Activated B cell treated with CpG ODN at 0.5 μM for 24 hours (primary cell): Measurements from ENCODE around the gene CAPN15. TPM values are rescaled to one million over a fixed set of nuclear protein-coding genes. Genes with fewer than 3 reads are reported as not detected.

Source experiments
- ATAC-seq: fragments of 200-7000 bp; cut with Tn5 transposase; one replicate; pipeline ENCODE4 v1.10.0; 2021; ENCODE audit warnings: low read depth, mild to moderate bottlenecking, moderate library complexity
- CTCF ChIA-PET: fragments of 350-600 bp; sonication (Branson Sonifier 250); formaldehyde crosslinking; loops from one replicate; lab custom pipeline; 2021; ENCODE audit warnings: antibody characterized with exemption; lab: Charles Lee
- POLR2A ChIA-PET: fragments of 350-600 bp; sonication (Branson Sonifier 250); formaldehyde crosslinking; loops from one replicate; lab custom pipeline; 2021; ENCODE audit warnings: antibody characterized with exemption; lab: Charles Lee
- DNase-seq: peaks from one replicate; pipeline ENCODE4 v3.0.0; 2022
- H3K27ac Mint-ChIP-seq: one replicate; pipeline ENCODE4 v1.8.0; 2020; ENCODE audit warnings: mixed read lengths
- H3K27me3 Mint-ChIP-seq: one replicate; pipeline ENCODE4 v1.8.0; 2021; ENCODE audit warnings: mixed read lengths
- H3K36me3 Mint-ChIP-seq: one replicate; pipeline ENCODE4 v1.8.0; 2021; ENCODE audit warnings: low read depth, mixed read lengths
- H3K4me1 Mint-ChIP-seq: one replicate; pipeline ENCODE4 v1.8.0; 2021; ENCODE audit warnings: mixed read lengths
- H3K4me3 Mint-ChIP-seq: one replicate; pipeline ENCODE4 v1.8.0; 2020; ENCODE audit warnings: mild to moderate bottlenecking, mixed read lengths
- H3K9me3 Mint-ChIP-seq: one replicate; pipeline ENCODE4 v1.8.0; 2020; ENCODE audit warnings: mixed read lengths
- intact Hi-C: fragments of 100-400 bp; cut with micrococcal nuclease; formaldehyde crosslinking; loops from one replicate; pipeline ENCODE4 v1.15.1; 2024
- total RNA-seq: library from RNA; stranded (reverse); gene quantifications from 2 replicates; pipeline ENCODE4 v1.2.3, GENCODE V29; 2022
- TF ChIP-seq, protein P1 (sequence below): fragments of 200-600 bp; IDR thresholded peaks from one replicate; pipeline ENCODE4 v1.8.0; 2022; ENCODE audit warnings: antibody characterized with exemption, mild to moderate bottlenecking

CAPN15 gene
- total RNA-seq, 1 donor from 2014 or later: 95.1 TPM

DNA sequence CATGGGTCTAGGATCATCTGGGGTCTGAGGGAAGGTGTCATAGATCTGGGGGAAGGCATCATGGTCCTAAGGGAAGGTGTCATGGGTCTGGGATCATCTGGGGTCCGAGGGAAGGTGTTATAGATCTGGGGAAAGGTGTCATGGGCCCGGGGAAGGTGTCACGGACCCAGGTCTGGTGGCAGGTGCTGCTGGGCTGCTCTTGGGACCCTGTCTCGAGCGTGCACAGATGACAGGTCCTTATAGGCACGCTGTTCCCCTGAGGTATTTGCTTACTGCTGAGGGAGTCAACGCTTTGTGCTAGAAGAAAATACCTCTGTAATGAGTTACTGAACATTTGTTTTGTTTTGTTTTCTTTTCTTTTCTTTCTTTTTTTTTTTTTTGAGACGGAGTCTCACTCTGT lies 63.7 kb downstream of the CAPN15 start:
- Mint-ChIP-seq H3K27me3 (no peaks in the 10 kb centered on the region), H3K9me3 (no peaks in the 10 kb centered on the region), H3K4me1 (peaks cover 42% of the 10 kb centered on the region), H3K4me3 (peak overlapping the region; percentile 80), H3K27ac (no peak overlapping the region), H3K36me3 (peaks cover 9% of the 10 kb centered on the region)
- CTCF ChIA-PET: no interaction called here
- ATAC-seq (no peak), DNase-seq (no peak)
- POLR2A ChIA-PET: no interaction called here
- intact Hi-C loops: no loop called here
- TF ChIP-seq, protein P1, sequence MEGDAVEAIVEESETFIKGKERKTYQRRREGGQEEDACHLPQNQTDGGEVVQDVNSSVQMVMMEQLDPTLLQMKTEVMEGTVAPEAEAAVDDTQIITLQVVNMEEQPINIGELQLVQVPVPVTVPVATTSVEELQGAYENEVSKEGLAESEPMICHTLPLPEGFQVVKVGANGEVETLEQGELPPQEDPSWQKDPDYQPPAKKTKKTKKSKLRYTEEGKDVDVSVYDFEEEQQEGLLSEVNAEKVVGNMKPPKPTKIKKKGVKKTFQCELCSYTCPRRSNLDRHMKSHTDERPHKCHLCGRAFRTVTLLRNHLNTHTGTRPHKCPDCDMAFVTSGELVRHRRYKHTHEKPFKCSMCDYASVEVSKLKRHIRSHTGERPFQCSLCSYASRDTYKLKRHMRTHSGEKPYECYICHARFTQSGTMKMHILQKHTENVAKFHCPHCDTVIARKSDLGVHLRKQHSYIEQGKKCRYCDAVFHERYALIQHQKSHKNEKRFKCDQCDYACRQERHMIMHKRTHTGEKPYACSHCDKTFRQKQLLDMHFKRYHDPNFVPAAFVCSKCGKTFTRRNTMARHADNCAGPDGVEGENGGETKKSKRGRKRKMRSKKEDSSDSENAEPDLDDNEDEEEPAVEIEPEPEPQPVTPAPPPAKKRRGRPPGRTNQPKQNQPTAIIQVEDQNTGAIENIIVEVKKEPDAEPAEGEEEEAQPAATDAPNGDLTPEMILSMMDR: no peak

- Mint-ChIP-seq H3K4me1 (peaks cover 42% of the 10 kb centered on the region), H3K27me3 (no peaks in the 10 kb centered on the region), H3K9me3 (no peaks in the 10 kb centered on the region), H3K36me3 (peaks cover 16% of the 10 kb centered on the region), H3K4me3 (no peak overlapping the region), H3K27ac (no peak overlapping the region)
- POLR2A ChIA-PET: interaction anchor here (1.1 kb wide), 1 partner anchor 44 kb away, joined by 3 read pairs; the partner anchor contains the start of gene METTL26
- TF ChIP-seq, protein P1: no peak
- intact Hi-C loops: no loop called here
- CTCF ChIA-PET: no interaction called here
- DNase-seq (no peak), ATAC-seq (no peak)
These were observed 64.5 kb downstream of the CAPN15 start for GRCh38 chr16:591892-592517.

DNA sequence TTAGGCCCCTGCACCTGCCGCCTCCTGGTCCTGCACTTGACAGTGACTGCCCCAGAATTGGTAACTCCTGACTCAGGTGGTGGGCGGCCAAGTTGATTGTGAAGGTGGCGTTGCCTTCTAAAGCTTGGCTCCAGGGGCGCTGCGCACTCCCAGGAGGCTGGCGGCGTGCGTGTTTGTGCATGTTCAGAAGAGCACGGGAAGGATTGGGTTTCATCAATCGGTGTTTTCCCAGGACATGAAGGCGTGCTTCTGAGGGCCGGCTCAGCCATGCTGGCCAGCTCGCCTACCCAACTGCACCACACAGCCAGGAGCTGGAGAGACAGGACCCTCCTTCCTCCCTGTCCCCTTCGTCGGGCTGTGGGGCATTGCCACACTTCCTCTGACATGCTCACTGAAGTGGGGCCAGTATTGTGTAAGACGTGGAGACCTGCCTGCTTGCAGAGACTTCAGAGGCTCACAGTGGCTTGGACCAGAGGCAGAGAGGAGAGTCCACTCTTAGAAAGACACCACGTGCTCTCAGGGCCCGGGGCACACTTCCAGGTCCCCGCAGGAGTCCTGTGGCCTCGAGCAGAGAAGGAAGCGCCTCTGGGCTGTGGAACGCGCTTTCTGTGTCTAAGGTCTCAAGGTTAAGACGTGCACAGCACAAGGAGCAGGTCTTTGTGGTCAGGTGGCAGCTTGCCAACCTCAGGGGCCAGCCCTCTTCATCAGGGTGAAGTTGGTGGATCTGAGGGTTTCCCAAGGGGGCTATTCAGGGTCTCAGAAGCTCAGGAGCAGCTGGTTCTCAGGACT lies 65.2 kb downstream of the CAPN15 start:
- ATAC-seq: no peak
- CTCF ChIA-PET: interaction anchor here (0.8 kb wide), 1 partner anchor 56 kb away, joined by 4 read pairs; the partner anchor contains the start of gene WDR90
- POLR2A ChIA-PET: interaction anchor here (1.1 kb wide), 1 partner anchor 44 kb away, joined by 3 read pairs; the partner anchor contains the start of gene METTL26

DNA sequence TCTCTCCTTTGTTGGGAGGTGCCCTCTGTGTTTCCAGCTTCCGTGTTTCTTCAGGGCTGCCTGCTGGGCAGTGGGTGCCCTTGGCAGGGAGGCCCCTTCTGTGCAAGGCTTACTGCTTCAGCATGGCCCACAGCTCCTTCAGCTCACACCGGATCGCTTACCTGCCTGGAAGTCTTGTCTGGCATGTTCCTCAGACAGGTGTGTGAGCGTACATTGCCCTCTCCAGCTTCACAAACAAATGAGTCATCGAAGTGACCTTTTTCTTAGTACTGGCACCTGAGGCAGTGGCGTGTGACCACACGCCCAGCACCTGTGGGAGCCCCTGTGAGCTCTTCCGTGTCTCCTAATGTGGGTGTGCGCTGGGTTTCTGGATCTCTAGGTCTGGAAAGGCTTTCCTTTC lies 65.9 kb downstream of the CAPN15 start:
- intact Hi-C loops: no loop called here
- ATAC-seq: no peak
- TF ChIP-seq, protein P1: no peak
- POLR2A ChIA-PET: interaction anchor here (1.1 kb wide), 1 partner anchor 43 kb away, joined by 3 read pairs; the partner anchor contains the start of gene METTL26
- Mint-ChIP-seq H3K27me3 (no peaks in the 10 kb centered on the region), H3K27ac (no peak overlapping the region), H3K9me3 (no peaks in the 10 kb centered on the region), H3K36me3 (peaks cover 17% of the 10 kb centered on the region), H3K4me3 (peak overlapping the region; percentile 20), H3K4me1 (peaks cover 30% of the 10 kb centered on the region)
- no peak for DNase-seq
- CTCF ChIA-PET: interaction anchor here (0.8 kb wide), 1 partner anchor 55 kb away, joined by 4 read pairs; the partner anchor contains the start of gene WDR90

More for the DNA sequence above, 65.2 kb downstream of the CAPN15 start:
- Mint-ChIP-seq H3K4me3 (no peak overlapping the region), H3K9me3 (no peaks in the 10 kb centered on the region), H3K4me1 (peaks cover 37% of the 10 kb centered on the region), H3K27me3 (no peaks in the 10 kb centered on the region), H3K36me3 (peaks cover 17% of the 10 kb centered on the region), H3K27ac (no peak overlapping the region)
- TF ChIP-seq, protein P1: no peak
- intact Hi-C loops: no loop called here
- DNase-seq: no peak

DNA sequence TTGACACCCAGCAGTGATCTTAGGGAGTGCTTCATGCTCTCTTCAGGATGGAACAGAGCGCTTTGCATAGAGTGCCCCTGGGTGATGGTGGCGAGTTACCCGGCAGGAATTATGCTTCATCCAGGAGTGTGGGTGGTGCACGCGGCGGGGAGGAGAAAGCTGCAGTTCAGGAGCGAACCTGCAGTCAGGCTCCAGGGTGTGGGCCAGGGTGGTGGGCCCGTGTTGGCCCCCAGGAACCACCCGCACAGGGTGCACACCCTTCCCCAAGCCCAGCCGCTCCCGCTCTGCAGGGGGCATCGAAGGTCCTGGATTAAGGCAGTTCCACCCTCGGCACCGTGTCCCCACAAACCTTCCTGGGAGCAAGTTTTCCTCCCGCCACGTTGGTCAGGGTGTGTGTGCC lies 66.3 kb downstream of the CAPN15 start:
- intact Hi-C loops: no loop called here
- CTCF ChIA-PET: no interaction called here

More for the DNA sequence above, 66.3 kb downstream of the CAPN15 start:
- Mint-ChIP-seq H3K4me3 (peak overlapping the region; percentile 20), H3K27me3 (no peaks in the 10 kb centered on the region), H3K9me3 (no peaks in the 10 kb centered on the region), H3K36me3 (peaks cover 16% of the 10 kb centered on the region), H3K4me1 (peaks cover 28% of the 10 kb centered on the region), H3K27ac (no peak overlapping the region)
- TF ChIP-seq, protein P1: no peak
- no peak for ATAC-seq
- POLR2A ChIA-PET: no interaction called here
- DNase-seq: no peak
